Dedifferentiated amniotic fluid mesenchymal stem cell (primary cell): ENCODE data around the gene SRP9.
"Not testable (repeated sequence)": the region's sequence is repeated elsewhere in the genome, so short reads cannot be mapped to it uniquely, and the experiment has no call there.

Experiments used
- DNase-seq: peaks from one replicate; pipeline ENCODE4 v3.0.0-alpha.2; 2016; ENCODE audit errors: extremely low spot score

SRP9 gene

GRCh38 chr1:225755671-225756319 lies 21.8 kb upstream of the SRP9 start:
- no peak for DNase-seq

GRCh38 chr1:225757927-225758656 lies 19.5 kb upstream of the SRP9 start:
- no peak for DNase-seq

GRCh38 chr1:225759972-225760371 lies 17.7 kb upstream of the SRP9 start:
- not testable (repeated sequence) for DNase-seq

GRCh38 chr1:225760531-225760930 lies 17.1 kb upstream of the SRP9 start:
- no peak for DNase-seq

- not testable (repeated sequence) for DNase-seq
Measured at GRCh38 chr1:225761395-225761794, 16.2 kb upstream of the SRP9 start.

- no peak for DNase-seq
Measured at GRCh38 chr1:225762002-225762441, 15.6 kb upstream of the SRP9 start.

- DNase-seq, result no peak
Measured at GRCh38 chr1:225762444-225762843, 15.2 kb upstream of the SRP9 start.

GRCh38 chr1:225763716-225764548 lies 13.7 kb upstream of the SRP9 start:
- DNase-seq, result peak; percentile 38

- DNase-seq, result no peak
Measured at GRCh38 chr1:225765982-225766674, 11.5 kb upstream of the SRP9 start.

GRCh38 chr1:225766967-225767633 lies 10.5 kb upstream of the SRP9 start:
- peak; percentile 82 for DNase-seq

GRCh38 chr1:225767634-225768540 lies 9.7 kb upstream of the SRP9 start:
- DNase-seq, result no peak

GRCh38 chr1:225768662-225769426 lies 8.8 kb upstream of the SRP9 start:
- no peak for DNase-seq

GRCh38 chr1:225769687-225770086 lies 7.9 kb upstream of the SRP9 start:
- no peak for DNase-seq

- no peak for DNase-seq
Measured at GRCh38 chr1:225770561-225771248, 6.9 kb upstream of the SRP9 start.

GRCh38 chr1:225771661-225772322 lies 5.8 kb upstream of the SRP9 start:
- no peak for DNase-seq

- DNase-seq, result peak; percentile 86
Measured at GRCh38 chr1:225772323-225772768, 5.3 kb upstream of the SRP9 start.

- DNase-seq, result no peak
Measured at GRCh38 chr1:225772848-225773247, 4.8 kb upstream of the SRP9 start.
